K562 (cell line): ENCODE measurements around the gene MAP3K12. TPM values are rescaled to one million over a fixed set of nuclear protein-coding genes. Genes with fewer than 3 reads are reported as not detected.
A peak's percentile ranks its signal among the peaks of the same experiment; 100 is the strongest.

Source experiments
- ETV5 ChIP-seq: sonication (generic); formaldehyde crosslinking; IDR thresholded peaks from 2 replicates; pipeline ENCODE4 v1.4.0; 2020; ENCODE audit warnings: low read depth, mild to moderate bottlenecking, missing genetic modification reagents
- GTF2A2 ChIP-seq: IDR thresholded peaks from 2 replicates; pipeline ENCODE4 v1.6.1; 2016; ENCODE audit warnings: mild to moderate bottlenecking, missing genetic modification characterization, missing compliant biosample characterization
- ILF3 ChIP-seq: fragments of 450-650 bp; IDR thresholded peaks from 2 replicates; pipeline ENCODE4 v1.6.1; 2018; ENCODE audit warnings: antibody characterized with exemption, mild to moderate bottlenecking, moderate library complexity, borderline replicate concordance
- MCM2 ChIP-seq: fragments of 450-650 bp; IDR thresholded peaks from 2 replicates; pipeline ENCODE4 v1.6.1; 2017; ENCODE audit warnings: low read depth, mild to moderate bottlenecking
- NCOA2 ChIP-seq, 2 experiments: fragments of 450-650 bp; IDR thresholded peaks; 2 replicates each; pipeline ENCODE4 v1.6.1; 2018; ENCODE audit warnings: mild to moderate bottlenecking in 2 of 2, moderate library complexity in 1 of 2; ENCODE audit not compliant: partially characterized antibody in 2 of 2
- NCOA6 ChIP-seq: fragments of 450-650 bp; IDR thresholded peaks from 2 replicates; pipeline ENCODE4 v1.6.1; 2017; ENCODE audit warnings: mild to moderate bottlenecking
- NFRKB ChIP-seq: fragments of 450-650 bp; IDR thresholded peaks from 2 replicates; pipeline ENCODE4 v1.6.1; 2016; ENCODE audit warnings: low read depth
- NR2C2 ChIP-seq, 2 experiments: fragments of 200-800 bp in 1 of 2; sonication (Bioruptor generic) in 1 of 2; sonication (generic) in 1 of 2; formaldehyde crosslinking in 1 of 2; IDR thresholded peaks; 2 replicates each; pipeline versions ENCODE4 v1.6.1 to v1.8.0; 2016 to 2022; ENCODE audit warnings: mild to moderate bottlenecking in 1 of 2, missing compliant biosample characterization in 1 of 2, missing genetic modification characterization in 1 of 2, missing genetic modification reagents in 1 of 2
- SIRT6 ChIP-seq: IDR thresholded peaks from one replicate; pipeline ENCODE4 v1.6.1; 2012; ENCODE audit warnings: low read depth, mild to moderate bottlenecking, control low read depth, inconsistent platforms, low read length, moderate library complexity
- SMAD2 ChIP-seq: fragments of 150-350 bp; IDR thresholded peaks from 2 replicates; pipeline ENCODE4 v1.6.1; 2014; ENCODE audit warnings: low read depth, mild to moderate bottlenecking, low read length
- SMARCC2 ChIP-seq: fragments of 450-650 bp; IDR thresholded peaks from 2 replicates; pipeline ENCODE4 v1.6.1; 2017; ENCODE audit warnings: antibody characterized with exemption, moderate library complexity, mild to moderate bottlenecking, low read depth
- SOX6 ChIP-seq: fragments of 450-650 bp; IDR thresholded peaks from 2 replicates; pipeline ENCODE4 v1.6.1; 2014; ENCODE audit warnings: mild to moderate bottlenecking
- YBX1 ChIP-seq: fragments of 450-650 bp; IDR thresholded peaks from 2 replicates; pipeline ENCODE4 v1.7.1; 2016; ENCODE audit warnings: mild to moderate bottlenecking
- ZFP36 ChIP-seq: fragments of 150-350 bp; IDR thresholded peaks from 2 replicates; pipeline ENCODE4 v1.6.1; 2018; ENCODE audit warnings: low read length, low read depth; ENCODE audit not compliant: partially characterized antibody
- ZNF24 ChIP-seq: fragments of 450-650 bp; IDR thresholded peaks from 2 replicates; pipeline ENCODE4 v1.6.1; 2016
- ZNF384 ChIP-seq: IDR thresholded peaks from 2 replicates; pipeline ENCODE4 v1.6.1; 2012; ENCODE audit warnings: low read depth, low read length, improper control_type of control experiment
- ZNF766 ChIP-seq: fragments of 200-800 bp; sonication (Bioruptor generic); conservative IDR thresholded peaks from 2 replicates; pipeline ENCODE4 v1.6.1; 2016; ENCODE audit warnings: missing genetic modification characterization, missing compliant biosample characterization
- polyA plus RNA-seq, 8 experiments: library from polyadenylated mRNA; depleted of rRNA in 4 of 8; stranded (reverse) in 5 of 8; unstranded in 3 of 8; fragments of >200 nt; fragmentation: Nextera tagmentation in 2 of 8; fragmentation: Illumina TruSeq in 1 of 8; extraction: Ambion mirVana in 2 of 8; extraction: Trizol in 1 of 8; gene quantifications; 2 replicates each; pipeline versions ENCODE4 v1.2.1 to v1.2.3, GENCODE V29; 2011 to 2014; ENCODE audit warnings: inconsistent platforms in 1 of 8, missing spikeins in 1 of 8
- total RNA-seq, 7 experiments: library from RNA; depleted of rRNA in 6 of 7; stranded (reverse); fragments of >200 nt in 6 of 7; fragmentation: Illumina TruSeq in 2 of 7; extraction: Trizol in 2 of 7; gene quantifications; 2 replicates each; pipeline versions ENCODE4 v1.2.1 to v1.2.3, GENCODE V29; 2011 to 2021; ENCODE audit warnings: low replicate concordance in 1 of 7
- TF ChIP-seq, protein P1 (sequence below): IDR thresholded peaks from 2 replicates; pipeline ENCODE4 v1.6.1; 2011; ENCODE audit not compliant: insufficient read length; ENCODE audit errors: extremely low read depth
- TF ChIP-seq, protein P2 (sequence below): fragments of 250-450 bp; sonication (Bioruptor Pico); IDR thresholded peaks from 2 replicates; pipeline ENCODE4 v1.4.0; 2020; ENCODE audit warnings: mild to moderate bottlenecking, moderate library complexity
- TF ChIP-seq, protein P3 (sequence below), 2 experiments: IDR thresholded peaks; 2 replicates each; pipeline ENCODE4 v1.6.1; 2012; ENCODE audit warnings: improper control_type of control experiment in 2 of 2, low read depth in 2 of 2, low read length in 2 of 2, borderline replicate concordance in 1 of 2
- TF ChIP-seq, protein P4 (sequence below): fragments of 250-450 bp; sonication (Bioruptor Pico); IDR thresholded peaks from 2 replicates; pipeline ENCODE4 v1.9.0; 2021; ENCODE audit warnings: mild to moderate bottlenecking, inconsistent platforms

MAP3K12 gene
- total and polyA plus RNA-seq, 9 of the 15 experiments (the other 6 are each of a cell fraction or from before 2014, with no cell fraction given), result 0.10 to 2.4 (median 1.6) TPM

DNA sequence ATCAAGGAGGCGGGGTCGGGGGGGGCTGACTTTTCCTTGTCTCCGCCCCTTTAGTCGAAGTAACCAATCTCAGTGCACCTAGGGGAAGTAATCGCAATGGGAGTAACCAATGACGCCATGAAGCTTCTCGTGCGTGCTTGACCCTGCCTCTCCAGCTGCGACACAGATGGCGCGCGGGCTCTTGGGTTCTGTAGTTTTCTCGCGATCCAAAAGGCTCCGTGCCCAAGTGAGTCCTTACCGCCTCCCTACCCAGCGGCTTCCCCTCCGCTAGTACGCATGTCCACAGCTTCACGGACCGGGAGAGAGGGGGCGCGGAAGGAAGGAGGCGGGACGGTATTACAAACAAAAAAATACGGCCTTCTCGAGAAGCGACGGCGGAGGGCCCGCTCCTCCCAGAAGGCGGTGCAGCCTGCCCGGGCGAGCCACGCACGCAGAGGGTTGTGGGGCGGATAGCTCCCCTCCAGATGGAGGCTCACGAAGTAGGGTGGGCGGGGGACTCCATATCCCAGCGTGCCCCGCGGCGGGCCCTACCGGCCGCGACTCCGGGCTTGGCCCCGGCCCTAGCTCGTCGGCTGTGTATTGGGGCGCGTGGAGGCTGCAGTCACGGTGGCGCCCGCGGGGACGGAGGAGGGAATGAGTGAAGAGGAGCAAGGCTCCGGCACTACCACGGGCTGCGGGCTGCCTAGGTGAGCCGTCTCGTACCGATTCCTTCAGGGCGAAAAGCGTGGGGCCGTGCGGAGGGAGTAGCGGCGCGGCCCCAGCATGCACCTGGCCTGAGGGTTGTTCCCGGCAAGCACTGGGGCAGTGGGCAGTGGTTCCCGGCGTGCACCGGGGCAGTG is 1.7 kb upstream of the MAP3K12 start, which contains the start of gene TARBP2 (continued):
- TF ChIP-seq YBX1 (no peak), ZNF766 (CRISPR knock-in tag) (peak; percentile 85), NFRKB (peak; percentile 60; the same call in 1 of the 2 replicates), MCM2 (no peak), NCOA6 (no peak), ZNF24 (no peak), ZFP36 (no peak), SIRT6 (no peak), SOX6 (no peak), SMAD2 (no peak), NCOA2 (IDR thresholded peaks at IDR 0.05; ENCODE audit: partially characterized antibody in 2 of 2) (no peak), ETV5 (CRISPR knock-in tag) (no peak), ILF3 (no peak), GTF2A2 (tag) (0 out of 2 replicates have a peak, but pooled peaks have one; percentile 42), ZNF384 (no peak), SMARCC2 (no peak), NR2C2 (CRISPR knock-in tag; IDR thresholded peaks at IDR 0.05) (peak; percentile 77; the same call in 1 of the 2 replicates), NR2C2 (tag; IDR thresholded peaks at IDR 0.05) (peak; percentile 96)
- TF ChIP-seq, protein P1, sequence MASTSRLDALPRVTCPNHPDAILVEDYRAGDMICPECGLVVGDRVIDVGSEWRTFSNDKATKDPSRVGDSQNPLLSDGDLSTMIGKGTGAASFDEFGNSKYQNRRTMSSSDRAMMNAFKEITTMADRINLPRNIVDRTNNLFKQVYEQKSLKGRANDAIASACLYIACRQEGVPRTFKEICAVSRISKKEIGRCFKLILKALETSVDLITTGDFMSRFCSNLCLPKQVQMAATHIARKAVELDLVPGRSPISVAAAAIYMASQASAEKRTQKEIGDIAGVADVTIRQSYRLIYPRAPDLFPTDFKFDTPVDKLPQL, result no peak
- TF ChIP-seq, protein P2, sequence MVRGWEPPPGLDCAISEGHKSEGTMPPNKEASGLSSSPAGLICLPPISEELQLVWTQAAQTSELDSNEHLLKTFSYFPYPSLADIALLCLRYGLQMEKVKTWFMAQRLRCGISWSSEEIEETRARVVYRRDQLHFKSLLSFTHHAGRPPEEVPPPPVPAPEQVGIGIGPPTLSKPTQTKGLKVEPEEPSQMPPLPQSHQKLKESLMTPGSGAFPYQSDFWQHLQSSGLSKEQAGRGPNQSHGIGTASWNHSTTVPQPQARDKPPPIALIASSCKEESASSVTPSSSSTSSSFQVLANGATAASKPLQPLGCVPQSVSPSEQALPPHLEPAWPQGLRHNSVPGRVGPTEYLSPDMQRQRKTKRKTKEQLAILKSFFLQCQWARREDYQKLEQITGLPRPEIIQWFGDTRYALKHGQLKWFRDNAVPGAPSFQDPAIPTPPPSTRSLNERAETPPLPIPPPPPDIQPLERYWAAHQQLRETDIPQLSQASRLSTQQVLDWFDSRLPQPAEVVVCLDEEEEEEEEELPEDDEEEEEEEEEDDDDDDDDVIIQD, result peak; percentile 83; the same call in 1 of the 2 replicates
- TF ChIP-seq, protein P3, sequence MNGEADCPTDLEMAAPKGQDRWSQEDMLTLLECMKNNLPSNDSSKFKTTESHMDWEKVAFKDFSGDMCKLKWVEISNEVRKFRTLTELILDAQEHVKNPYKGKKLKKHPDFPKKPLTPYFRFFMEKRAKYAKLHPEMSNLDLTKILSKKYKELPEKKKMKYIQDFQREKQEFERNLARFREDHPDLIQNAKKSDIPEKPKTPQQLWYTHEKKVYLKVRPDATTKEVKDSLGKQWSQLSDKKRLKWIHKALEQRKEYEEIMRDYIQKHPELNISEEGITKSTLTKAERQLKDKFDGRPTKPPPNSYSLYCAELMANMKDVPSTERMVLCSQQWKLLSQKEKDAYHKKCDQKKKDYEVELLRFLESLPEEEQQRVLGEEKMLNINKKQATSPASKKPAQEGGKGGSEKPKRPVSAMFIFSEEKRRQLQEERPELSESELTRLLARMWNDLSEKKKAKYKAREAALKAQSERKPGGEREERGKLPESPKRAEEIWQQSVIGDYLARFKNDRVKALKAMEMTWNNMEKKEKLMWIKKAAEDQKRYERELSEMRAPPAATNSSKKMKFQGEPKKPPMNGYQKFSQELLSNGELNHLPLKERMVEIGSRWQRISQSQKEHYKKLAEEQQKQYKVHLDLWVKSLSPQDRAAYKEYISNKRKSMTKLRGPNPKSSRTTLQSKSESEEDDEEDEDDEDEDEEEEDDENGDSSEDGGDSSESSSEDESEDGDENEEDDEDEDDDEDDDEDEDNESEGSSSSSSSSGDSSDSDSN (IDR thresholded peaks at IDR 0.05; ENCODE audit: borderline replicate concordance in 1 of 2, low read depth in 2 of 2, low read length in 2 of 2), result 0 out of 4 replicates have a peak, but pooled peaks of 1 of the 2 experiments have one; percentile 28
- TF ChIP-seq, protein P4, sequence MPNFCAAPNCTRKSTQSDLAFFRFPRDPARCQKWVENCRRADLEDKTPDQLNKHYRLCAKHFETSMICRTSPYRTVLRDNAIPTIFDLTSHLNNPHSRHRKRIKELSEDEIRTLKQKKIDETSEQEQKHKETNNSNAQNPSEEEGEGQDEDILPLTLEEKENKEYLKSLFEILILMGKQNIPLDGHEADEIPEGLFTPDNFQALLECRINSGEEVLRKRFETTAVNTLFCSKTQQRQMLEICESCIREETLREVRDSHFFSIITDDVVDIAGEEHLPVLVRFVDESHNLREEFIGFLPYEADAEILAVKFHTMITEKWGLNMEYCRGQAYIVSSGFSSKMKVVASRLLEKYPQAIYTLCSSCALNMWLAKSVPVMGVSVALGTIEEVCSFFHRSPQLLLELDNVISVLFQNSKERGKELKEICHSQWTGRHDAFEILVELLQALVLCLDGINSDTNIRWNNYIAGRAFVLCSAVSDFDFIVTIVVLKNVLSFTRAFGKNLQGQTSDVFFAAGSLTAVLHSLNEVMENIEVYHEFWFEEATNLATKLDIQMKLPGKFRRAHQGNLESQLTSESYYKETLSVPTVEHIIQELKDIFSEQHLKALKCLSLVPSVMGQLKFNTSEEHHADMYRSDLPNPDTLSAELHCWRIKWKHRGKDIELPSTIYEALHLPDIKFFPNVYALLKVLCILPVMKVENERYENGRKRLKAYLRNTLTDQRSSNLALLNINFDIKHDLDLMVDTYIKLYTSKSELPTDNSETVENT (CRISPR knock-in tag), result peak; percentile 22; the same call in 1 of the 2 replicates
